ENCODE data around the gene FAM219A. TPM values are rescaled to one million over a fixed set of nuclear protein-coding genes. Genes with fewer than 3 reads are reported as not detected.

The FAM219A gene
- total RNA-seq, 1 donor from 2014 or later: 2.6 TPM

DNA sequence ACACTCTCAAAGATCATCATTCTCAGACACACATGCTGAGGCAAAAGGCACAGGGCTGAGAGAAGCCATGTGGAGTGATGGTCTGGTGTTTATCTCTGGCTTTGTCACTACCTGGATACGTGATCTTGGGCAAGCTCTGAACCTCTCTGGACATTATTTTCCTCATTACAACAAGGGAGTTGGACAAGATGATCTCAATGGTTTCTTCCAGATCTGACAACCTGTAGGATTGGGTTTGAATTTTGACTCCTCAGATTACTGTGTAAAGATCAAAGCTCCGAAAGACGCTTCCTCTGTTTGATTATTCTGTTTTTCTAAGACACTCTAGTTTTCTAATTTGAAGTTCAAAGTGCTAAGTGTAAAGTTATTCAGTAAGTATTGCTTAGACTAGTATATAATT lies 109.0 kb downstream of the FAM219A start:
- Histone ChIP-seq H3K9me3 (ENCODE audit: control insufficient read depth in 3 of 3, low read length in 3 of 3) (no peaks in the 10 kb centered on the region), H3K4me3 (ENCODE audit: low read length in 3 of 3) (no peak overlapping the region), H3K27ac (ENCODE audit: low read depth, low read length) (no peak overlapping the region), H3K9ac (ENCODE audit: low read depth in 1 of 3, low read length in 3 of 3) (no peak overlapping the region), H3K36me3 (ENCODE audit: control insufficient read depth in 3 of 3, insufficient read depth in 3 of 3, low read length in 3 of 3) (peaks cover 0 to 3% (median 0%) of the 10 kb centered on the region in 3 donors), H3K27me3 (ENCODE audit: control insufficient read depth in 3 of 3, insufficient read depth in 3 of 3, low read length in 3 of 3) (no peaks in the 10 kb centered on the region), H3K4me1 (ENCODE audit: control insufficient read depth in 3 of 3, insufficient read depth in 3 of 3, low read length in 3 of 3) (peaks cover 5 to 12% (median 10%) of the 10 kb centered on the region in 3 donors)

Small RNA genes within 50 kb of the gene (small RNA-seq; reads per million reads assigned to genes)
- gene RF00019: not detected
- not detected for gene RN7SKP24

Other genes starting within 250 kb of the FAM219A start
- 5.7 TPM for gene KIF24, start 129.3 kb downstream of the FAM219A start, total RNA-seq
- 32.9 TPM for gene NUDT2, start 129.0 kb downstream of the FAM219A start, total RNA-seq
- gene MYORG, start 81.7 kb downstream of the FAM219A start, total RNA-seq: 4.2 TPM
- gene DNAI1, start 235 bp upstream of the FAM219A start, total RNA-seq: not detected
- 4.2 TPM for gene ENHO, start 64.4 kb upstream of the FAM219A start, total RNA-seq
- 3.1 TPM for gene CNTFR, start 131.2 kb upstream of the FAM219A start, total RNA-seq
- 25.6 TPM for gene RPP25L, start 153.5 kb upstream of the FAM219A start, total RNA-seq
- gene DCTN3, start 161.9 kb upstream of the FAM219A start, total RNA-seq: 67.8 TPM
- not detected for gene ARID3C, start 170.5 kb upstream of the FAM219A start, total RNA-seq
- gene SIGMAR1, start 179.2 kb upstream of the FAM219A start, total RNA-seq: 14.1 TPM
- 23.0 TPM for gene GALT, start 188.1 kb upstream of the FAM219A start, total RNA-seq
- gene IL11RA, start 193.6 kb upstream of the FAM219A start, total RNA-seq: 75.7 TPM
- gene CCL27, start 204.1 kb upstream of the FAM219A start, total RNA-seq: not detected
- gene CCL19, start 232.7 kb upstream of the FAM219A start, total RNA-seq: not detected

Measured in skeletal muscle tissue (tissue), 5 donors.